Omental fat pad (tissue), 4 donors: ENCODE data around the gene UBXN11. TPM values are rescaled to one million over a fixed set of nuclear protein-coding genes. Genes with fewer than 3 reads are reported as not detected.

Source experiments
- ATAC-seq: fragments of 150-250 bp; one replicate; pipeline ENCODE4 v1.9.1; 2016; ENCODE audit warnings: mild to moderate bottlenecking, moderate library complexity; ENCODE audit not compliant: low FRiP score
- DNase-seq: peaks from one replicate; pipeline ENCODE4 v3.0.0-alpha.2; 2019; ENCODE audit warnings: low spot score
- total RNA-seq, 4 donors: library from RNA; depleted of rRNA; stranded (reverse); fragments of >200 nt; gene quantifications; one replicate each; pipeline ENCODE4 v1.1.0, GENCODE V29; 2016
- TF ChIP-seq, protein P1 (sequence below), 3 donors: fragments of 450-650 bp; IDR thresholded peaks; one replicate each; pipeline ENCODE4 v1.5.1; 2016 to 2017; ENCODE audit warnings: antibody characterized with exemption in 3 of 3, mild to moderate bottlenecking in 3 of 3, moderate library complexity in 2 of 3

The UBXN11 gene
- total RNA-seq, 4 donors from 2014 or later: 12.2 to 23.8 (median 17.7) TPM

DNA sequence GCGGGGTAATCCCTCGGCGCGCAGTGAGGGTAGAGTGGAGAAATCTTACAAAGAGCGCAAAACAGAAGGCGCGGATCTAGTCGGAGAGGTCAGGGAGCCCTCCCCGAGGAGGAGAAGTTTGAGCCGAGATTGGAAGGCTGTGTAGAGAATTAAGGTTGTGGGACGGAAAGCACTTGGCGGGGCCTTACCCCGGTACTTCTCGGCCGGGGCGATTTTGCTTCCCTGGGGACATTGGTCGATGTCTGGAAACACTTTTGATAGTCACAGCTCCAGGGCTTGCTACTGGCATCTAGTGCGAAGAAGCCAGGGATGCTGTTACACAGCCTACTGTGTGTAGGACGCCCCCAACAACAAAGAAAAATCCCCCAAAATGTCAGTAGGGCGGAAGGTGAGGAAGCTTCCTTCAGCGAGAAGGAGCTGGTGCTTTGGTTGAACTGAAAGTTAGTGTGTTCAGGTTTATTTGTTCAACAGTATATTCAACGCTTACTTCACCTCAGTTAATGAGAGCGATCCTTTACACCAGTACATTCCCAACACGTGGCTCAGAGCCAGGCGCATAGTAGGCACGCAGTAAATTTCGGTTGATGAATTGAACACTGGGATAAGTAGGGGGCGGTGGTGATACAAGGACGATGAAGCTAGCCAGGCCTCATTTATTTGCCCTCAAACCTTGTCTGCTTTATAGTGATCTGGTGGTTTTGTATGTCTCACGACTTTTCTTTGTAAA is 71.6 kb downstream of the UBXN11 start:
- no peak for ATAC-seq
- TF ChIP-seq, protein P1, sequence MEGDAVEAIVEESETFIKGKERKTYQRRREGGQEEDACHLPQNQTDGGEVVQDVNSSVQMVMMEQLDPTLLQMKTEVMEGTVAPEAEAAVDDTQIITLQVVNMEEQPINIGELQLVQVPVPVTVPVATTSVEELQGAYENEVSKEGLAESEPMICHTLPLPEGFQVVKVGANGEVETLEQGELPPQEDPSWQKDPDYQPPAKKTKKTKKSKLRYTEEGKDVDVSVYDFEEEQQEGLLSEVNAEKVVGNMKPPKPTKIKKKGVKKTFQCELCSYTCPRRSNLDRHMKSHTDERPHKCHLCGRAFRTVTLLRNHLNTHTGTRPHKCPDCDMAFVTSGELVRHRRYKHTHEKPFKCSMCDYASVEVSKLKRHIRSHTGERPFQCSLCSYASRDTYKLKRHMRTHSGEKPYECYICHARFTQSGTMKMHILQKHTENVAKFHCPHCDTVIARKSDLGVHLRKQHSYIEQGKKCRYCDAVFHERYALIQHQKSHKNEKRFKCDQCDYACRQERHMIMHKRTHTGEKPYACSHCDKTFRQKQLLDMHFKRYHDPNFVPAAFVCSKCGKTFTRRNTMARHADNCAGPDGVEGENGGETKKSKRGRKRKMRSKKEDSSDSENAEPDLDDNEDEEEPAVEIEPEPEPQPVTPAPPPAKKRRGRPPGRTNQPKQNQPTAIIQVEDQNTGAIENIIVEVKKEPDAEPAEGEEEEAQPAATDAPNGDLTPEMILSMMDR (IDR thresholded peaks at IDR 0.05): no peak
- no peak for DNase-seq

DNA sequence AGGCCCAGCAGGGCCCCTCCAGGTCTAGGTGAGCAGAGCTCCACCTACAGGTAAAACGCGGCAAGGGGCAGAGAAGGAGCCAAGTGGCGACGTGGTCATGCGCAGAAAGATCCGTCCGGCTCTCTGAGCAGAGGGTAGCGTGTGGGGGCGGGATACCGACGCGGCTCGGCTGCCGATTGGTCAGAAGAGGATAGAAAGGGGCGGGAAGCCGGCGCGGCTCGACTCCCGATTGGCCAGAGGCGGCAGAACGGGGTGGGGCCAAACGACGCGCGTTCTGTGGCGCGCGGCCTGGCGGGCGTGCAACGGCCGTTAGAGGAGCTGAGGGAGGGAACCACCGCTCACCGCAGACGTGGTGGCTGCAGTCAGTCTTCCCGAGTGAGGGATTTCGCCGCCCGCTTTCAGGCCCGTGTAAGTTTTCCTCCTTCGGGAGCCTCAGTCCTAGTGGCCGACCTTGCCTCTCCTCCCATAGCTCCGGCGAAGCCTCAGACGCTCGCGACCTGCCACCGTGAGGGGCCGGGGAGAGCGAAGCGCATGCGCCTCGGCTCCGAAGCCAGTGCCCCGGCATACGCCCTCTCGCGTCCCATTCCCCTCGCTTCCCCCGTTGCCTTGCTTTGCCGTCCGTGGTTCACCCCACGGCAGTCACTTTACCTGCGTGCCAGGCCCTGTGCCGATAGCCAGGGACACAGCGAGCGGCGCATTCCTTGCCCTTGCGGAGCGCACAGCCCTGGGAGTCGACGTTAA is 72.4 kb downstream of the UBXN11 start, which contains the start of gene CEP85:
TSS of gene CEP85 (plus strand) at position 298 of the 741 bp plus-strand sequence. CDS start 5,584 bp downstream, outside the sequence.
- ATAC-seq: peak; percentile 99

More for the DNA sequence above, 72.4 kb downstream of the UBXN11 start, which contains the start of gene CEP85:
- DNase-seq: peak; percentile 94
- TF ChIP-seq, protein P1 (IDR thresholded peaks at IDR 0.05): peak in 1 of 3 donors; percentile 34

Other genes with a start within 250 kb of the UBXN11 start
- under 1 TPM in 2 of 4 donors, not detected in 2; 0.60 to 0.74 TPM for gene TRIM63, start 239.0 kb downstream of the UBXN11 start, total RNA-seq
- 1 to 10 TPM; 3.2 to 7.6 (median 4.6) TPM for gene PDIK1L, start 194.8 kb downstream of the UBXN11 start, total RNA-seq
- 10 to 100 TPM in 2 of 4 donors, 1 to 10 TPM in 2; 4.6 to 20.5 (median 13.2) TPM for gene FAM110D, start 147.6 kb downstream of the UBXN11 start, total RNA-seq
- gene C1orf232, start 137.7 kb downstream of the UBXN11 start, total RNA-seq: not detected
- gene ZNF593, start 136.7 kb downstream of the UBXN11 start, total RNA-seq: 10 to 100 TPM; 18.4 to 64.1 (median 42.5) TPM
- gene ZNF593OS, start 134.8 kb downstream of the UBXN11 start, total RNA-seq: not detected
- gene CNKSR1, start 129.1 kb downstream of the UBXN11 start, total RNA-seq: 1 to 10 TPM in 2 of 4 donors, under 1 TPM in 2; 0.75 to 6.0 (median 1.3) TPM
- gene CATSPER4, start 116.0 kb downstream of the UBXN11 start, total RNA-seq: not detected
- gene CEP85, start 72.4 kb downstream of the UBXN11 start, total RNA-seq: 1 to 10 TPM; 4.3 to 6.1 (median 5.3) TPM
- gene SH3BGRL3, start 26.6 kb downstream of the UBXN11 start, total RNA-seq: 100 to 1,000 TPM in 1 of 4 donors, 10 to 100 TPM in 3; 42.4 to 124 (median 82.4) TPM
- gene CD52, start 11.3 kb upstream of the UBXN11 start, total RNA-seq: 100 to 1,000 TPM in 1 of 4 donors, 10 to 100 TPM in 1, 1 to 10 TPM in 1, not detected in 1; 4.3 to 227 (median 13.2) TPM
- gene CRYBG2, start 47.5 kb upstream of the UBXN11 start, total RNA-seq: not detected
- not detected for gene ZNF683, start 66.1 kb upstream of the UBXN11 start, total RNA-seq
- not detected for gene LIN28A, start 104.2 kb upstream of the UBXN11 start, total RNA-seq
- 100 to 1,000 TPM in 1 of 4 donors, 10 to 100 TPM in 3; 44.9 to 117 (median 82.8) TPM for gene DHDDS, start 125.7 kb upstream of the UBXN11 start, total RNA-seq
- gene HMGN2, start 165.8 kb upstream of the UBXN11 start, total RNA-seq: 100 to 1,000 TPM; 108 to 161 (median 121) TPM
- 10 to 100 TPM; 11.4 to 46.1 (median 28.1) TPM for gene RPS6KA1, start 223.1 kb upstream of the UBXN11 start, total RNA-seq